GM23338 (cell line): ENCODE results near the gene CDIPT.

ENCODE experiments used
- CREB1 ChIP-seq: fragments of 250-450 bp; sonication (Bioruptor Pico); IDR thresholded peaks from 2 replicates; pipeline ENCODE4 v1.5.0; 2020; ENCODE audit warnings: low read depth, mild to moderate bottlenecking, moderate library complexity
- CTCF ChIP-seq, 2 experiments: fragments of 200-600 bp in 1 of 2; sonication (generic) in 1 of 2; conservative IDR thresholded peaks; 2 replicates each; pipeline versions ENCODE4 v1.5.1 to v1.6.1; 2016 to 2017; ENCODE audit warnings: antibody characterized with exemption in 2 of 2, low read depth in 2 of 2, mild to moderate bottlenecking in 2 of 2, moderate library complexity in 1 of 2
- EZH2 ChIP-seq: fragments of 200-600 bp; sonication (generic); IDR thresholded peaks from one replicate; pipeline ENCODE4 v1.8.0; 2017; ENCODE audit warnings: antibody characterized with exemption, mild to moderate bottlenecking, low read depth; ENCODE audit not compliant: unreplicated experiment
- EZH2phosphoT487 ChIP-seq: fragments of 200-600 bp; sonication (generic); IDR thresholded peaks from one replicate; pipeline ENCODE4 v1.8.1; 2018; ENCODE audit warnings: antibody characterized with exemption; ENCODE audit not compliant: unreplicated experiment
- JUNB ChIP-seq: IDR thresholded peaks from one replicate; pipeline ENCODE4 v1.6.1; 2016; ENCODE audit warnings: antibody characterized with exemption; ENCODE audit not compliant: unreplicated experiment
- NANOG ChIP-seq: IDR thresholded peaks from 2 replicates; pipeline ENCODE4 v1.6.1; 2016; ENCODE audit warnings: antibody characterized with exemption, borderline replicate concordance
- POLR2AphosphoS5 ChIP-seq: IDR thresholded peaks from 2 replicates; pipeline ENCODE4 v1.6.1; 2016; ENCODE audit warnings: antibody characterized with exemption, low read depth
- REST ChIP-seq: IDR thresholded peaks from one replicate; pipeline ENCODE4 v1.6.1; 2018; ENCODE audit warnings: antibody characterized with exemption; ENCODE audit not compliant: unreplicated experiment
- STAT1 ChIP-seq: IDR thresholded peaks from one replicate; pipeline ENCODE4 v1.6.1; 2016; ENCODE audit warnings: antibody characterized with exemption; ENCODE audit not compliant: unreplicated experiment
- ZNF331 ChIP-seq: fragments of 250-450 bp; sonication (Bioruptor Pico); IDR thresholded peaks from 2 replicates; pipeline ENCODE4 v1.5.0; 2020; ENCODE audit warnings: low read depth, mild to moderate bottlenecking, moderate library complexity

GRCh38 chr16:29813644-29814562, 49.1 kb downstream of the CDIPT start:
- no peak for TF ChIP-seq CREB1 (CRISPR knock-in tag)
- no peak for TF ChIP-seq REST
- TF ChIP-seq EZH2phosphoT487, result no peak
- no peak for TF ChIP-seq CTCF (conservative IDR thresholded peaks at IDR 0.05; ENCODE audit: low read depth in 2 of 2)
- no peak for TF ChIP-seq JUNB
- no peak for TF ChIP-seq EZH2
- TF ChIP-seq POLR2AphosphoS5, result no peak
- no peak for TF ChIP-seq ZNF331 (CRISPR knock-in tag)
- no peak for TF ChIP-seq STAT1
- TF ChIP-seq NANOG, result no peak
